GOT3 (cell line): Measurements from ENCODE around the gene SKAP1.
"Not testable (repeated sequence)": the region's sequence is repeated elsewhere in the genome, so short reads cannot be mapped to it uniquely, and the experiment has no call there.

ENCODE experiments used
- DNase-seq: peaks from one replicate; lab custom pipeline; 2025; ENCODE audit warnings: mixed read lengths; lab: John Stamatoyannopoulos, UW

The SKAP1 gene

DNA sequence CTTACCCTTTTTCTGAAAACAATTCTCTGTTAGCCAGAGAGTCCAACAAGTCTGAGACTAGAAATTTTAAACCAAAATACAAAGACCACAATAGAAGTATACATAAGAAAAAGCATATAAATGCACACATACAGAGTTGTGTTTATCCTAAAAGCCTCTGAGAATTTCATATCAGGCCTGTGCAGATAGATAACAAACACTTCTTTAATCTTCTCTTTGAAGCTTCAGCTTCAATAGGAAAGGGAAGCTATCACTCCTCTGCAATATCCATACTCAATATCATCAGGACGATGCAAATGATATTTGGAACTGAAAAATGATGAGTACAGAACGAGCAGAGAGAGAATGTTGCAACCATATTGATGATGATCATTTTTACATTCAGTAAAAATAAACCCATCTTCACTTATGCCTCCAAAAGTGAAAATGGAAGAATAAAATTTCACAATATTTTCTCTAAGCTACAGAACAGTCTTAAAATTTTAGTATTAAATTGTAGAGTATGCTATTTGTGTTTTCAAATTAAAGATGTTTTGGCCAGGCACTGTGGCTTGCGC, 61.6 kb downstream of the SKAP1 start:
- no peak for DNase-seq

GRCh38 chr17:48363161-48363560, 66.9 kb downstream of the SKAP1 start:
- DNase-seq: no peak

DNA sequence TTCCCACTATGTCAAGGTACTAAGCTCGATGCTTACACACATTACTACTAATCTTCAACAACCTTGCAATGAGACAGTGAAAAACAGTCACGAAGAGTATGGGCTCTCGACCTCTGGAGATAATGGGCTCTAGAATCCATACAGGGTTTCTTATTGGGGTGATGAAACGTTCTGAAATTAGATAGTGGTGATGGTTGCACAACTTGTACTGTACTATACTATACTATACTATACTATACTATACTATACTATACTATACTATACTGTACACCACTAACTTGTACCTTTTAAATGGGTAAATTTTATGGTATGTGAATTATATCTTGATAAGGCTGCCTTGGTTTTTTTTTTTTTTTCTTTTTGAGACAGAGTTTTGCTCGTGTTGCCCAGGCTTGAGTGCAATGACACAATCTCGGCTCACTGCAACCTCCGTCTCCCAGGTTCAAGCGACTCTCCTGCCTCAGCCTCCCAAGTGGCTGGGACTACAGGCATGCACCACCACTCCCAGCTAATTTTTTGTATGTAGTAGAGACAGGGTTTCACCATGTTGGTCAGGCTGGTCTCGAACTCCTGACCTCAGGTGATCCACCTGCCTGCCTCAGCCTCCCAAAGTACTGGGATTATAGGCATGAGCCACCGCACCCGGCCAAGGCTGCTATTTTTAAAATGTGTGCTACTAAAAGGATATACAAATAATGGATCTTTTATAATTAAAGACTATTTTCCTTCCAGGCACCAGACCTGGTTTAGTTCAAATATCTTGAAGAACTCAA, 69.0 kb downstream of the SKAP1 start:
- DNase-seq: not testable (repeated sequence)

GRCh38 chr17:48357779-48358602, 72.0 kb downstream of the SKAP1 start:
- no peak for DNase-seq

- DNase-seq: no peak
Measured at GRCh38 chr17:48356866-48357265, 73.1 kb downstream of the SKAP1 start.

DNA sequence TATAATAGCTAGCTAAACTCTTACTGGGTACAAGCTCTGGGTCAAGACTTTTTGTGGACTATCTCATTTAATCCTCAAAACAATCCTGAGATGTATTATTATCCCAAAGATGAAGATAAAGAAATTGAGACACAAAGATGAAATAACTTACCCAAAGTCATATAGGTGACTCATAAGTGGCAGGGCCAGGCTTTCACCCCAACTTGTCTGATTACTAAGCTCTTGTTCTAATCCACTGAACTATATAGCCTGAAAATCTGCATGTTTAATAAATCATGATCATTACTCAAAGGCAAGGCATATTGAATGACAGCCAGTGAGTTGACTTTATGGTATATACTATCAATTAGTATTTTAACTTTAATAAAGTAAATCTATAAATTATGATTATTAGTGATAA, 77.4 kb downstream of the SKAP1 start:
- no peak for DNase-seq

DNA sequence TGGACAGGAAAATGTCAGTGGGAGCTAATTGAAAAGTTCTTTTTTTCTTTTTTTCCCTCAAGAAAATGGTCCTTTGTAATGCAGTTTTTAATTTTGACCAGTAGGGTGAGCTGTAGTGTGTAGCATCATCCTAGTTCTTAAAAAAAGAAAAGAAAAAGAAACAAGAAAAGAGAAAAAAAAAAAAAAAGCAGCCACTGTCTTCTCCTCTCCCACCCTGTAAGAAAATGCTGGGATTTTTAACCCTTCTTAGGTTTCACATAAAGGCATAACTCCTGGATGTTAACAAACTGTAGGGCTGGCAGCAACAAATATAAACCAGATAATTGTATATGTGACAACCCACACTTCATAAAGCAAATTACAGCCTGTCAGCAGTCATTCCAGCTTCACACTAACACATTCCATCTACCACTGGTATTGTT, 78.1 kb downstream of the SKAP1 start:
- no peak for DNase-seq

GRCh38 chr17:48348352-48348751, 81.7 kb downstream of the SKAP1 start:
- no peak for DNase-seq

DNA sequence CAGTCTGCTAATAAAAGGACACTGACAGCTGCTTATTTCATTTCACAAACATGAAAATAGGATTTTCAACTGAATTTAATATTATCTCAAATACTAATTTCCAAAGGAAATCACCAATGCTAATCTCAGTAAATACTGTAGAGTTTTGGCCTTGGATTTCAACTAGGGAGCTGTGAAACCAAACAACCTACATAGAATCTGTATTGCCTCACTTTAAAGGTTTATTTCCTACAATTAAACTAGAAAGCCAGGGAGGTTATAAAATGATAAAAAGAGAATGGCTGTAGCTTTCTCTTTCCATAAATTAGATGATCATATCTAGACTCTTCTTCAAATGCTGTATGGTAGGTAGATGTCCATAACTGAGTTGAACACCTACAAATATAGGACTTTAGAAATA, 82.8 kb downstream of the SKAP1 start:
- DNase-seq: no peak

DNA sequence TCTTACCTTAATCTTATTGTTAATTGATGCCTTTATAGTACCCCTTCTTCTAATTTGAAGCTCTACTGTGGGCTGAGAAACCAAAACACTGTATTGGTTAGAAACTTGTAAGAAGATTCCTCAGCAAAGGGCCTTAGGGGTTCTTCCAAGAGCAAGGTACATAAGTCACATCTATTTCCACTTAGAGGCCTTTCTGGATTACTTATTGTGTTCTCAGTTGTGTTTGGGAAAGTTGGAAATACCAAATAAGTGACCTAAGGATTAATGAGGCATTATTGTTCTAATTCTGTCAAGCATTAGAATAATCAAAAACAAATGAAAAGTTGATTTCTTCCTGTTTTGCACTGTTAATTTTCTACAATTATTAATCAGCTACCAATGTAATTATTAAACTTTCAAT, 85.8 kb downstream of the SKAP1 start:
- DNase-seq: no peak

- DNase-seq: no peak
Measured at GRCh38 chr17:48340916-48341315, 89.1 kb downstream of the SKAP1 start.

GRCh38 chr17:48338720-48339119, 91.3 kb downstream of the SKAP1 start:
- no peak for DNase-seq

GRCh38 chr17:48337903-48338302, 92.1 kb downstream of the SKAP1 start:
- not testable (repeated sequence) for DNase-seq

DNA sequence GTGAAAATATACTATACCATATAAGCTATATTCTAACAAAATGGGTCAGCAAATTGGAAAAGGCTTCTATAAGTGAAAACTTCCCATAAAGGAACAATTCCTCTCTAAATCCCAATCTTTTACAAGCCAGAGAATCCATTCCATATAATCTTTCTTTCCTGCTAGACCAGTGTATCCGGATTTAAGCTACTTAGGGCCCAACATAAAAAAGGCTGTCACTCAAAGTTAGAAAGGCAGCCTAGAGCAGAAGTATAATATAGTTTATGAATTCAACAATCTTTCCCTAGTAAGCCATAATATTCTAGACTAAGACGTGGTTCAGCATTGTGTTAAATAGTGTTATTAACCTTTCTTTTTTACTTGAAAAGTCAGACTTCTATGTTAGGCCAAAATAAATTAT, 93.0 kb downstream of the SKAP1 start:
- DNase-seq: no peak

DNA sequence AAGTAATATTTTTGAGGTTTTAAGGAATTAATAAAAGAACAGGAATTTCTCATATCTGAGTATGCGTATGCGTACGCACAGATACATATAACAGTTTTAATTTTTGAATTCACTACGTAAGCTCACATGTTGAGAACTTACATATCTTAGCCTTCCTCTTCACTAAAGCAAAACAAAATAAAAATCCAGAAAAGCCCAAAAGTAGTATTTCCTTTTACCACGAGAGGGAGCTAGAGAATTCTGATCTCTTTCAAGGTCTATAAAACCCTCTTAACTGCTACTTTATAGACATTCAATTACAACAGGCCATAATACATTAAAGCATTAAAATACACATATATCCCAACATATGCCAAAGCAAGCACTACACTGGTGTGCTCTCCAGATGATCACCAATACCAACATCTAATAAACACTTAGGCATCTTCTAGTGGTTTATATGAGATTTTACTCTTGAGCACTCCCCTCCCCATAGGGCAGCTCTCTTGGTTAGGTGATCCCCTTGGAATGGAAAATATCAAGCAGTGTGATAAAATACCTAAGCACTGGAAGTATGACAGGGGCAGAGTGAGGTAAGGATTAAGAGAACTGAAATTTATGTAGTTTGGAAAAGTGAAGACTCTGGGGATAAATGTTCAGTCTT, 94.0 kb downstream of the SKAP1 start:
- no peak for DNase-seq

DNA sequence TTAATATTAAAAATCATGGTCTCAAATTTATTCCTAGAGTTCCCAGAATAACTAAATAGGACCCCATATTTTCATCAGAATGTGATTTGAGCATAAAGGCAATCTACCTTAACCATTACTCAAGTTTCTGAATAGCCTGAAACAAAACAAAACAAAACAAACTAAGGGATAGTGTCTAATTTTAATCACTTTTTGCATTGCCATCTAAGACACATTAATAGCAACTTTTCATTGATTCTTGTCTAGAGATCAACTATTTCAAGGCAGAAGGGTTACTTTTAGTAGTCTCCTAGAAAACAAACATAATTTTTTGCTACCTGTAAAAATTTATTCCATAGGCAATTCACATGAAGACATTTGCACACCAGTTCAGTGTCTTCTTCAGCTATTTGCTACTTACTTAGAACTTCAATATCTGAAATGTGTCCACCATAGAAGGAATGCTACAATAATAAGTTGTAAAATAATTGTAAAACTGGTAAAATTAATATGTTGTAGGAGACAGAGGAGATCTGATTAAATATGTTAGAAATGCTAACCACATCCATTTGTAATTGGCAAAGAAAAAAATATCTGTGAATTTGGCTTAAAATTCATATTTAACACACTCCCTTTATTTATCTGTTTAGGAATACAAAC, 94.7 kb downstream of the SKAP1 start:
- DNase-seq: no peak

DNA sequence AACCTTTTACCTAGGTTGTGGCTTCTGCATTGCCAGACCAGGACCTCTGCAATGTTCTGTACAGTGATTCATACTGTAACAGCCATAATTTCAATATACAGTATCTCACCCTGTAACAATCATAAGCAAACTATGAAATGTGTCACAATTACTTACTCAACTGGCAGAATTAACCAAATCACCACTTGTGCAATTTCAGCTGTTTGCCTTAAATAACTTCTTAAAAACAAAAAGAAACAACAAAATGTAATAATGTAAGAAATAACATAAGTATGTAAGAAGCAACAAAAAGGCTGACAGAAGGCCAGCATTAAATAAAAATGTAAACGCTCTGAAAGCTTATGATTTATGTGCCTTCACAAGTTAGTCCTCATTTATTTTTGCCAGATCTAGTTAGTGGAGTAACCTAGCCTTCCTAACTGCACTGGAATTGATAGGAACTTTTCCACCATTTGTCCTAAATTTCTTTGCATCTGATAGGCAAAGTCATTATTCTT, 96.9 kb downstream of the SKAP1 start:
- DNase-seq: no peak

DNA sequence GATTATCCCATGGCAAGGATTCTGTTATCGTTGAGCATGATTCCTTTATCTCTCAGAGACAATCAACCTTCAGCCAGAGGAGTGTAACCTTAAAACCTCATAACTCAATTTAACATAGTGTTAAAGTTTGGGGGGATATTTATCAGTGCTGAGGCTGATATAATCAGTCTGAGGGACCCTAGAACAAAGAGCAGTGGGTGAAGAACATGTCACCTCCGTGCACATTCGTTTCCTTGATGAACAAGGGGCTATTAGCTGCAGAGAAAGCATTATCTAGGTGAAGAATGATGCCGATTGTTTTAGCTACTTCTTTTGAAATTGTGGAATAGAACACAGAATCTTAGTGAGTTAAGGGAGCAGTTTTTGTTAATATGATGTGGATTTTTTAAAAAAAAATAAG, 99.1 kb downstream of the SKAP1 start:
- no peak for DNase-seq

GRCh38 chr17:48330421-48330820, 99.6 kb downstream of the SKAP1 start:
- DNase-seq: no peak

DNA sequence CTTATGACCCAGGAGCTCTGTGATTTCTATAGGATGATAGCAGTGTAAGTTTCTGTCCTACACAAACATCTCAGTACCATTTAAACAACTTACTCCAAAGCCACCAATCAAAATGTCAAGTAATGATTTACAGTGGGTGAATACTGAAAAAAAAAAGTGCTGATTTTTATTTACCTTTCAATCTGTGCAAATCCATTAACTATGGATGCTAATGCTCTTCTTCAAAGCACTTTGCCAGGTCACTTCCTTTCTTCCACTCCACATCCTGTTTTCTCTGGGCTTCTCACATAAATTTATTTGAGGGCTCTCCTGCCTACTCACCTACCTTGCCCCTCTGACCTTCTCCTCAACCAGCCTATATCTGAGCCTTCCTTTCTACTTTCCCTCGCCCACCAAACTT, 101.6 kb downstream of the SKAP1 start:
- no peak for DNase-seq

GRCh38 chr17:48326310-48326709, 103.7 kb downstream of the SKAP1 start:
- no peak for DNase-seq

- DNase-seq: no peak
Measured at GRCh38 chr17:48322060-48322459, 108.0 kb downstream of the SKAP1 start.
